NT2/D1 (cell line): ENCODE data around the gene RPP40.

Source experiments
- DNase-seq: peaks from one replicate; pipeline ENCODE4 v3.0.0-alpha.2; 2011; ENCODE audit warnings: low read depth, low spot score
- H3K27me3 ChIP-seq: 2 replicates; pipeline ENCODE4 v1.6.0; 2011; ENCODE audit warnings: mild to moderate bottlenecking; ENCODE audit not compliant: insufficient read length, insufficient read depth
- H3K36me3 ChIP-seq: 2 replicates; pipeline ENCODE4 v1.6.1; 2011; ENCODE audit warnings: mild to moderate bottlenecking, low read length, mixed read lengths; ENCODE audit not compliant: insufficient read depth, insufficient read length
- H3K4me1 ChIP-seq: 2 replicates; pipeline ENCODE4 v1.5.1; 2011; ENCODE audit not compliant: insufficient read depth, insufficient read length
- H3K4me3 ChIP-seq: 2 replicates; pipeline ENCODE4 v1.5.1; 2011; ENCODE audit warnings: low read depth; ENCODE audit not compliant: insufficient read length
- H3K9ac ChIP-seq: 2 replicates; pipeline ENCODE4 v1.6.0; 2011; ENCODE audit warnings: low read depth; ENCODE audit not compliant: insufficient read length
- H3K9me3 ChIP-seq: 2 replicates; pipeline ENCODE4 v1.5.1; 2011; ENCODE audit warnings: mild to moderate bottlenecking, low read length; ENCODE audit not compliant: insufficient read depth
- SUZ12 ChIP-seq: IDR thresholded peaks from 2 replicates; pipeline ENCODE4 v1.6.1; 2011; ENCODE audit not compliant: insufficient read length, insufficient read depth; ENCODE audit errors: extremely low read depth
- YY1 ChIP-seq: IDR thresholded peaks from 2 replicates; pipeline ENCODE4 v1.6.1; 2011; ENCODE audit not compliant: insufficient read length, insufficient read depth
- ZNF274 ChIP-seq: IDR thresholded peaks from 2 replicates; pipeline ENCODE4 v1.6.1; 2011; ENCODE audit warnings: mild to moderate bottlenecking, low read depth, low read length

Gene RPP40

GRCh38 chr6:4997862-4998261 lies 6.0 kb downstream of the RPP40 start:
- Histone ChIP-seq H3K36me3 (peaks cover 32% of the 10 kb centered on the region), H3K9ac (no peak overlapping the region), H3K4me3 (no peak overlapping the region), H3K9me3 (no peaks in the 10 kb centered on the region), H3K4me1 (no peaks in the 10 kb centered on the region), H3K27me3 (no peaks in the 10 kb centered on the region)
- TF ChIP-seq YY1 (no peak), SUZ12 (no peak), ZNF274 (no peak)
- DNase-seq = no peak

- DNase-seq = no peak
- H3K36me3 ChIP-seq = peaks cover 19% of the 10 kb centered on the region
- no peak overlapping the region for H3K9ac ChIP-seq
- no peaks in the 10 kb centered on the region for H3K9me3 ChIP-seq
- no peaks in the 10 kb centered on the region for H3K4me1 ChIP-seq
- no peaks in the 10 kb centered on the region for H3K27me3 ChIP-seq
- no peak overlapping the region for H3K4me3 ChIP-seq
- TF ChIP-seq ZNF274 (no peak), YY1 (no peak), SUZ12 (no peak)
Observed at GRCh38 chr6:4994741-4995140, 9.1 kb downstream of the RPP40 start.

GRCh38 chr6:4987432-4987831 lies 16.4 kb downstream of the RPP40 start:
- Histone ChIP-seq H3K36me3 (no peaks in the 10 kb centered on the region), H3K9me3 (no peaks in the 10 kb centered on the region; the same call in 1 of the 2 replicates), H3K4me3 (no peak overlapping the region), H3K4me1 (no peaks in the 10 kb centered on the region), H3K9ac (no peak overlapping the region), H3K27me3 (no peaks in the 10 kb centered on the region)
- DNase-seq = no peak
- TF ChIP-seq YY1 (no peak), ZNF274 (no peak), SUZ12 (no peak)

GRCh38 chr6:4986999-4987398 lies 16.8 kb downstream of the RPP40 start:
- Histone ChIP-seq H3K9ac (no peak overlapping the region), H3K36me3 (no peaks in the 10 kb centered on the region), H3K27me3 (no peaks in the 10 kb centered on the region), H3K4me3 (no peak overlapping the region), H3K4me1 (no peaks in the 10 kb centered on the region), H3K9me3 (no peaks in the 10 kb centered on the region; the same call in 1 of the 2 replicates)
- DNase-seq = no peak
- TF ChIP-seq ZNF274 (no peak), YY1 (no peak), SUZ12 (no peak)

GRCh38 chr6:4983322-4983721 lies 20.5 kb downstream of the RPP40 start:
- H3K9me3 ChIP-seq = peaks cover 12% of the 10 kb centered on the region; the same call in 1 of the 2 replicates
- DNase-seq = no peak
- no peak for TF ChIP-seq ZNF274
- TF ChIP-seq SUZ12 = no peak
- TF ChIP-seq YY1 = no peak
- H3K4me1 ChIP-seq = no peaks in the 10 kb centered on the region
- no peak overlapping the region for H3K9ac ChIP-seq
- H3K36me3 ChIP-seq = no peaks in the 10 kb centered on the region
- H3K4me3 ChIP-seq = no peak overlapping the region
- H3K27me3 ChIP-seq = no peaks in the 10 kb centered on the region

- Histone ChIP-seq H3K4me3 (no peak overlapping the region), H3K9ac (no peak overlapping the region), H3K4me1 (no peaks in the 10 kb centered on the region), H3K27me3 (no peaks in the 10 kb centered on the region), H3K9me3 (peaks cover 12% of the 10 kb centered on the region; the same call in 1 of the 2 replicates), H3K36me3 (no peaks in the 10 kb centered on the region)
- TF ChIP-seq ZNF274 = no peak
- DNase-seq = no peak
Observed at GRCh38 chr6:4981761-4982160, 22.1 kb downstream of the RPP40 start.

- TF ChIP-seq ZNF274 = no peak
- no peak for TF ChIP-seq YY1
- no peak for TF ChIP-seq SUZ12
- no peak overlapping the region for H3K4me3 ChIP-seq
Observed at GRCh38 chr6:4979426-4979825, 24.4 kb downstream of the RPP40 start.

GRCh38 chr6:4977468-4977867 lies 26.4 kb downstream of the RPP40 start:
- H3K9me3 ChIP-seq = peaks cover 12% of the 10 kb centered on the region; the same call in 1 of the 2 replicates
- no peaks in the 10 kb centered on the region for H3K27me3 ChIP-seq
- no peaks in the 10 kb centered on the region for H3K4me1 ChIP-seq
- no peak overlapping the region for H3K9ac ChIP-seq
- TF ChIP-seq SUZ12 = no peak
- no peak for TF ChIP-seq YY1
- no peak for TF ChIP-seq ZNF274
- H3K4me3 ChIP-seq = no peak overlapping the region
- DNase-seq = no peak
- H3K36me3 ChIP-seq = no peaks in the 10 kb centered on the region

More at GRCh38 chr6:4979426-4979825, 24.4 kb downstream of the RPP40 start:
- DNase-seq = no peak
- Histone ChIP-seq H3K36me3 (no peaks in the 10 kb centered on the region), H3K4me1 (no peaks in the 10 kb centered on the region), H3K27me3 (no peaks in the 10 kb centered on the region), H3K9me3 (peaks cover 12% of the 10 kb centered on the region; the same call in 1 of the 2 replicates), H3K9ac (no peak overlapping the region)
